ENCODE results near the gene B3GNT5.

The B3GNT5 gene

GRCh38 chr3:183233966-183234365 is 19.1 kb upstream of the B3GNT5 start:
- peak; percentile 57 for DNase-seq

- no peak for DNase-seq
These were observed 14.0 kb upstream of the B3GNT5 start for GRCh38 chr3:183239046-183239445.

DNA sequence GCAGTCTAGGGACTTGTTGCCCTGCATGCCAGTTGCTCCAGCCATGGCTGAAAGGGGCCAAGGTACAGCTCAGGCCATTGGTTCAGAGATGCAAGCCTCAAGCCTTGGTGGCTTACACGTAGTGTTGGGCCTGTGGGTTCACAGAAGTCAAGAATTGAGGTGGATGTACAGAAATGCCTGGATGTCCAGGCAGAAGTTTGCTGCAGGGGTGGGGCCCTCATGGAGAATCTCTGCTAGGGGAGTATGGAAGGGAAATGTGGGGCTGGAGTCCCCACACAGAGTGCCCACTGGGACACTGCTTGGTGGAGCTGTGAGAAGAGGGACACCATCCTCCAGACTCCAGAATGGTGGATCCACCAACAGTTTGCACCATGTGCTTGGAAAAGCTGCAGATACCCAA is 10.6 kb upstream of the B3GNT5 start:
- no peak for DNase-seq

DNA sequence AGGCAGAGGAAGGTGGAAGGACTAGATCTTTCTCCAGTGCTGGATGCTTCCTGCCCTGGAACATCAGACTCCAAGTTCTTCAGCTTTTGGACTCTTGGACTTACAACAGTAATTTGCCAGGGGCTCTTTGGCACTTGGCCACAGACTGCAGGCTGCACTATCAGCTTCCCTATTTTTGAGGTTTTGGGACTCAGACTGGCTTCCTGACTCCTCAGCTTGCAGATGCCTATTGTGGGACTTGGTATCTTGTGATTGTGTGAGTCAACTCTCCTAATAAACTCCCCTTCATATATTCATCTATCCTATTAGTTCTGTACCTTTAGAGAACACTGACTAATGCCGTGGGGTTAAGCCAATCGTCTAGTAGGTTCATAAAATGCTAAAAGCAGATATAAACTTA is 8.8 kb upstream of the B3GNT5 start:
- DNase-seq: peak; percentile 93

GRCh38 chr3:183244981-183245476 is 8.0 kb upstream of the B3GNT5 start:
- peak; percentile 36 for DNase-seq

DNA sequence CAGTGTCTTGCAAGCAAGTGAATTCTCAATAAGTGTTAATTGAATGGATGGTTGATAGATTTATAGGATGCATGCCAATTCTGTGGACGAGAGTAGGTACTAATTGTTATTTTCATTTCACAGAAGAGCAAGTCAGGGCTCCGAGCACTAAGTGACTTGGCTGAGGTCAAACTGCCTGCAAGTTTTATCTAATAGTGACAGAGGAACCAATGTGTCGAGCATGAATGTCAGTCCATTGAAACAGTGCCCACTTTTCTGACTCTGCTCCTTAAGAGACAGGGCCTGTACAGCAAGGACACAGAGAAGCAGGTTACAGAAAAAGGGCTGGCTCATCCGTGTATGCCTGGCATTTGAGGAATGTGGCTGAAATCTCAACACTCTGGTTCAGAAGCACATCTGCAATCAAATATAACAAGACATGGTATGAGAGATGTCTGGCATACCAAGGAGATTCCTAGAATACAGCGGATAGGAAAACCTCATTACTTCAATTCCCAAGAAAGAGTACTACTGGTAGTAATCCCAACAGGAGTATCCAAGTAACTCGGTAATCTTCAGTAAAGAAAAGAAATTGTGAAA is 6.0 kb upstream of the B3GNT5 start:
- DNase-seq: no peak

DNA sequence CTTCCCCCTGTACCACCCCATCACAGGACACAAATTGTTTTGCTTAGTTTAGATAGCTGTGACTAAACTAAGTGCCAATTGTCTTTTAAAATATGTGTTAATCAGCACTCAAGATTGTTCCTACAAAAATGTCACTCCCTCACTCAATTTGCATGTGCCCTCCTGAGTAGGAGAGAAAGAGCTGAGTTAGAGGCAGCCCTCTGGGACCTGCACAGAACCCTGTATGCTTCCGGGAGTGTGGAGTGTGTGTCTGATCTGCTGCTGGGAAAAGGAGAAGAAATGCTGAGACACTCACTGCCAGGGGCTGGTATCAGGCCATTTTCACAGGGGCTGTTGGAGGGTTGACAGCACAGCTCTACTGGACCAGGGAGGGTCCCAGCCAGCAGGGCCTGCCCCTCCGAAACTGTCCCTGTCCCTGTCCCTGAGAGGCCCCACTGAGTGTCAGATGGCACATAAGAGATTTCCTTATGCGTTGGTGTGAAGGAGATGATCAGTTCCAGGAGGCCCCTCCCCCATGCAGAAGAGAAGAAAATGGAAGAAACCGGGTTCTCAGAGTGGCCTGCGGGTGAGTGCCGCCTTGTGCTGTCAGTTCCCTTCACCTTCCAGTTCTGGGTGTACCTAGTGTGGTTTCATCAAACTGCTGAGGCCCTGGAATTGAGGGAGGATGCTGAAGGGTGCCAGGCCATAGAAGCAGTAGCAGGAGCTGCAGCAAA is 3.9 kb upstream of the B3GNT5 start:
- no peak for DNase-seq

- no peak for DNase-seq
These were observed 803 bp upstream of the B3GNT5 start for GRCh38 chr3:183252118-183252782.

DNA sequence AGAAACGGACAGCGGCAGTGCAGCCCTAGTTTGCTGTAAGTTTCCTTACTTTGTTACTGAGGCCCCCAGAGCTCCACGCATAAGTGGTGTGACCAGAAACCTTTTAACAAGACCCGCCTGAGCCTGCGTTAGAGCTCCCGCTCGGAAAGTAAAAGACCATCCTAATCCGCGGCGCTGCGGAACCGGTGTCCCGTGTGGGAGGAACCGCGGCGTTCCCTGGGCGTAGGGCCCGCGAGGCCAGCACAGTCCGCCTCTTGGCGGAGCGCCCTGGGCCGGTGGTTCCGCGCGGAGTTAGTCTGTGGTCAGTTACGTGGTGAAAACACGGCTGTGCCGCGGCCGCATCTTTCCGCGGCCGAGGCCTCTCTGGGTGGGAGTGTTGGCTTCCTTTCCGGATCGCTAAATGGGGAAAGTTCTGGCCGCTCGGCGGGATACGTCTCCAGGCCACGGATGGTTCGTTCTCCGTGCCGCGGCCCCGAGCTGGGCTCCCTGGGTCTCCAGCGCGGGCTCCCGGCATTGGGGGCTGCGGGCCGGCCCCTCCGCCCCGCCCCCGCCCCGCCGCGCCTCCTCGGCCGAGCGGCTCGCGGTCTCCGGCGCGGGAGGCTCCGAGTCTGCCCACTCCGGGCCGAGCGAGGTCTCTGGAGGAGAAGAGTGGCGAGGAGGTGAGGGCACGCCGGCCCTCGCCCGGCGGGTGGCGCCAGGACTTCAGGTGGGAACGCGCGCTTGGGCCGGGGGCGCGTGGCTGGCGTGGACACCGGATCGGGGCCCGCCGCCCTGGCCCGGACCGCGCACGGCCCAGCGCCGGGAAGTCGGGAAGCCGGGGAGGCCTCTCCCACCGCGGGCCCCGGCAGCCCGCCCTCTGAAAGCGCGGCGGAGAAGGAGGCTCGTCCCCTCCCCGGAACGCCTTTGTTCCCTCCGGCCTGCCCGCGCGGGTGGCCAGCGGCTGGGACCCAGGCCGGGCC is 754 bp downstream of the B3GNT5 start:
- DNase-seq: peak; percentile 42

DNA sequence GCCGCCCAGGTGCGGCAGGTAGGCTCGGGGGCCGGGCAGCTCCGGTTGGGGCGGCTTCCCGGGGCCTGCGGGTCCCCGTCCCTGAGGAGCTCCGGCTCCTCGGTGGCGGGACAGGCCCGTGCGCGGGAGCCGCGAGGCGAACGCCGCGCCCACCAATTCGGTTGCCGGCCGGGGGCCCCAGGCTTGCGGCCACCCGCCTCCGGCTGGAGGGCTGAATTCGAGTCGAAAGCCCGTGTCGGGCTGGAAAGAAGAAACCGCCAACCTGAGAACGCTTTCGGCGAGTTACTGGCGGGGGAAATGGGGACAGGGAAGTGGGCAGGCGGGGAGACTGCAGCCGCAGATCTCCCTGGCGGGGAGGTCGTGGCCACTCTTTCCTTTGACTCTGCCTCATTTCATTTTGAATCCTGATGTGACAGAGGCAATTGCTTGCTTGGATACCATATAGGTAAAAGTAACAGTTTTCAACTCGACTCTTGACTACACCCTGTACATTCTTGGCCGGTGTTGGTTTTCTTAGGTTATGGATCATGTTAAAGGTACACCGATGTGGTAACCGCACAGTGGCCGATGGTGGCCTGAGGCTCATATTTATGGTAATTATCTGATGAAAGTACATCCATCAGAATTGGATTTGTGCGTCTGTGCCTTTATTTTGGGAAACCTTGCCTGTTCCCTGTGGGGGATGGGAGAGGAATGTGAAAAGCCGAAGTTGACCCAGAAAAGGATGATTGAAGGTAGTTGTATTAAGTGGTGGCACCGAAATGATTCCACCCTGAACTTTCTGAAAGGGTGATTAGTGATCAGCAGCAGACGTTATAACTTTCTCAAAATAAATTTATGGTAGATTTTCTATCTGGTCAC is 1.7 kb downstream of the B3GNT5 start:
- peak; percentile 24 for DNase-seq

GRCh38 chr3:183255348-183255730 is 2.3 kb downstream of the B3GNT5 start:
- DNase-seq: no peak

- no peak for DNase-seq
These were observed 6.0 kb downstream of the B3GNT5 start for GRCh38 chr3:183259087-183259486.

DNA sequence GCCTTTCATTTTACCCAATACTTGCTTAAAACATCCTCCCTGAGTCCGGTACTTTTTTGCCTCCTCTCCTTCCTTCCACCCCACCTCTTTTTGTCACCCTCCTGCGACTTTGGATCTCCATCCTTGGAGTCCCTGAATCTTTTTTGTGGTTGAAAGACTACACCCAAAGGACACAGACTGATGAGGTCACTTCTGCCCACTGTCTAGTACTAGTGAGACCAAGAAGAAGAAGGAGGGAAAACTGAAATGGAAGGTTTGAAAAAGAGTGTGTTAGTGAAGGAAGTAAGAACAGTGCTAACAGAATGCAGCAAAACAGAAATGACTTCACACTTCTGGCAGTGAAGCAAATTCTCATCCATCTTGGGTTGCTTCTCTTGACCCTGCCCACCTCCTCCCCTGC is 6.6 kb downstream of the B3GNT5 start:
- peak; percentile 54 for DNase-seq

GRCh38 chr3:183260167-183260904 is 7.3 kb downstream of the B3GNT5 start:
- peak; percentile 98 for DNase-seq

DNA sequence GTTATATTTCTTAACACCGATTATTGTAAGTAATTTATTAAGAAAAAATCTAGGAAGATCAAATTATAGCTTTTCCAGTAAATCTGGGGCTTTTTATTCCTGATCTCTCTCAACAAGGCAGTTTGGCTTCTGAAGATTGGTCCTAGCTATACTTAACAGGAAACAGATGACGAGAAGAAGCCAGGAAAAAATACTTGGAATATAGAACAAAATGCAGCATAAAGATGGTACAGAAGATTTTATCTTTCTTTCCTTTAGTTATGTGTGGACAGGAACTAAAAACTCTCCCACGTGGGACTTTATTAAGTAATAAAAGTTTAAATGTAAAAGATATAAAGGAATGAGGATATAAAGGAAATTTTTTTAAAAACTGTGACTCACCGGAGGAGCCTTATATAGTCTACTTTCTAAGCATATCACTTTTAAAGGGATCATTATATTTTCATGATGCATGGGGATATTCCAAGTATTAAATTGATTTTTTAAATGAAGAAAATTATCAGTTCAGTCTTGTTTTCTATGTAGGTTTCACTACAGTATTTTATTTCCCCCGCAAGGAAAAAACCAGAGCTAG is 8.2 kb downstream of the B3GNT5 start:
- DNase-seq: no peak

DNA sequence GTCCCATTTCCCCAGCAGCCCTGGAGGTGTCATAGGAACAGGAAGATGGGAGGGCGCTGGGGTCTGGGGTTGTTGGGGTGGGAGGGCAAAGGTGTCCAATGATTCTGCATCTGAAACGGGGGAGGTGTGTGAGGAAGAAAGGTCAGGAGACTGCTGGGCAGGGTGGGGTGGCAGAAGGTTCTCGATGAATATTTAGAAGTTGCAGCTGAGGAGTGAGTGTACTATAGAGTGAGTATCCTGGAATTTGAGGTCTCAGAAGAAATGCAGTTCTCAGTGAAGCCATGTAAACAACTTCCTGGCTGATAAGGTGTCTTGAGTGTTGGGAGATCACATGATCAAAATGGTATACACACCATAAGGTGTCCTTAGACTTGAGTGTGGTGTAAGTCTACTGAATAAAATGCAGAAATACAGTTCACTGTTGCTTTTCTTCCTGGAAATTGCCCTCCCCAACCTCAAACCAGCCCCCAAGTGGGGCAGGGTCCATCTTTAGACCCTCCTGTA is 9.9 kb downstream of the B3GNT5 start:
- no peak for DNase-seq

GRCh38 chr3:183264268-183264667 is 11.2 kb downstream of the B3GNT5 start:
- DNase-seq: no peak

- no peak for DNase-seq
These were observed 12.1 kb downstream of the B3GNT5 start for GRCh38 chr3:183265157-183265642.

DNA sequence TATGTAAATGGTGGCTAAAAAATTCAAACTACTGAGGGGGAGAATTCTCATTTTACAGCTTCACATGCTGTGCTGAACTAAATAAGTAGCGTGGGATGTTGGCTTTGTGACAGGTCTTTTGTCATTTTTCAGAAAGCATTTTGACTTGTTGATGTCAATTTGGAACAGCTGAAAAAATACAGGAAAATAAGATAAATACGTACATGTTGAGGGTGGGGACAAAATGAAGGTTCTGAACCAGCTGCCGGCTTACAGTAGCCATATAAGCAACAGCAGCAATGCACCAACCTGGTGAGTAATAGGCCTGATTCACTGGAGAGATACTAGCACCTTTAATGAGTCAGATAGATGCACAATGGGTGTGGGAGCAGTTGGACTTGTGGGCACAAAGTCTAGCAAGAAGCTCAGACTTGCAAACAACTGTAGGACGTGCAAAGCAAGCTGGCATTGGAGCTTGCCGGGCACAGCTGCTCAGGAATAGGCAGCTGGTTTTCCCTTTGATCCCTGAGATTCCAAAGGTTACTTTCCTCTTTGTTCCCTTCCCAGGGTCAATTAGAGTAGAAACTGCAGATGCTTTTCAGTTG is 12.9 kb downstream of the B3GNT5 start:
- DNase-seq: no peak

- DNase-seq: no peak
These were observed 13.4 kb downstream of the B3GNT5 start for GRCh38 chr3:183266454-183266853.

Measured in MV-4-11 (cell line).